ENCODE measurements around the gene METTL4.

- TF ChIP-seq POLR2A (IDR thresholded peaks at IDR 0.05; ENCODE audit: low read length): no peak
- TF ChIP-seq GATA1 (IDR thresholded peaks at IDR 0.05; ENCODE audit: low read depth, low read length): no peak
These were observed 13.8 kb downstream of the METTL4 start for GRCh38 chr18:2557536-2557935.
